Transverse colon (tissue), 4 donors: ENCODE data around the gene RSAD2.

ENCODE experiments used
- CTCF ChIP-seq, 5 experiments: fragments of 200-600 bp in 3 of 5; fragments of 450-650 bp in 2 of 5; sonication (generic) in 3 of 5; IDR thresholded peaks; 1 replicate in 2 of 5; 2 replicates in 3 of 5; pipeline ENCODE4 v1.5.1; 2016 to 2017; ENCODE audit warnings: antibody characterized with exemption in 5 of 5, inconsistent platforms in 3 of 5, mild to moderate bottlenecking in 2 of 5, moderate library complexity in 1 of 5
- POLR2AphosphoS5 ChIP-seq, 3 donors: sonication (generic); formaldehyde crosslinking; IDR thresholded peaks; one replicate each; pipeline ENCODE4 v1.6.1; 2016; ENCODE audit warnings: antibody characterized with exemption in 3 of 3

DNA sequence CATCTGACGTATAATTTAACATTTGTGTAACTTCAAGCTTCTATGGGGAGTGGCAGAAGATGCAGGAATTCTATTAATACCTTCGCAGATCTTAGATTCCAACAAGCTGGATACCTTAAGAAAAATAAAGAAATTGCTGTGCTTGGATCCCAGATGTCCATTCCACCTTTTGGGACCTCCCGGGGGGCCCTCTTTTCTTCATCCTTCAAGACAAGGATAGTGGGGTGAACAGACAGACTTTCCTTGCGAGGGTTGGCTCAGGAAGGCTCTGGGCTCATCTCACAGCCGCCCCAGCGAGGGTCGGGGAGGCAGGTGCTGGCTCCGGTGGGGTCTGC lies 39.1 kb downstream of the RSAD2 start:
- no peak for TF ChIP-seq CTCF (IDR thresholded peaks at IDR 0.05)
- no peak for TF ChIP-seq POLR2AphosphoS5 (IDR thresholded peaks at IDR 0.05)
